Activated CD4-positive, alpha-beta T cell treated with anti-CD3 and anti-CD28 coated beads, Interleukin-2, amount 50 U/mL, for 24 hours (primary cell): ENCODE results near the gene ETFRF1.
A peak's percentile ranks its signal among the peaks of the same experiment; 100 is the strongest.

Experiments
- DNase-seq, 2 donors: peaks; one replicate each; pipeline ENCODE4 v3.0.0-alpha.2; 2020; ENCODE audit warnings: low read depth in 1 of 2, low spot score in 1 of 2

Gene ETFRF1

GRCh38 chr12:25208554-25208953, 13.5 kb downstream of the ETFRF1 start:
- no peak for DNase-seq

- DNase-seq: no peak
Observed at GRCh38 chr12:25213338-25213737, 18.3 kb downstream of the ETFRF1 start.

GRCh38 chr12:25236190-25236589, 41.2 kb downstream of the ETFRF1 start:
- DNase-seq: no peak

DNA sequence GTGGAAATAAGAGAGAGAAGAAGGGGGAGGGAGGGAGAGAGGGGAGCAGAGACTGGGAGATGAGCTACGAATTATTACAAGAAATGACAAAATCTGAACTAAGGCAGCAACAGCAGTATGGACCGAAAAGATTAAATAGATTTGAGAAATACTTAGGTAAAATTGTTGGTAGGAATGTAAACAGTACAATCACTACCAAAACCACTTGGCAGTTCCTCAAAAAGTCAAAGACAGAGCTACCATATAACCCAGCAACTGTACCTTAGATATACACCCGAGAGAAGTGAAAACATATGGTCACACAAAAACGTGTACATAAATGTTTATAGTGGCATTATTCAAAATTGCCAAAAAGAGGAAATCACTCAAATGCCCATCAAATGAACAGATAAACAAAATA, 41.6 kb downstream of the ETFRF1 start:
- DNase-seq: no peak

- no peak for DNase-seq
Observed at GRCh38 chr12:25241167-25242020, 46.4 kb downstream of the ETFRF1 start.

DNA sequence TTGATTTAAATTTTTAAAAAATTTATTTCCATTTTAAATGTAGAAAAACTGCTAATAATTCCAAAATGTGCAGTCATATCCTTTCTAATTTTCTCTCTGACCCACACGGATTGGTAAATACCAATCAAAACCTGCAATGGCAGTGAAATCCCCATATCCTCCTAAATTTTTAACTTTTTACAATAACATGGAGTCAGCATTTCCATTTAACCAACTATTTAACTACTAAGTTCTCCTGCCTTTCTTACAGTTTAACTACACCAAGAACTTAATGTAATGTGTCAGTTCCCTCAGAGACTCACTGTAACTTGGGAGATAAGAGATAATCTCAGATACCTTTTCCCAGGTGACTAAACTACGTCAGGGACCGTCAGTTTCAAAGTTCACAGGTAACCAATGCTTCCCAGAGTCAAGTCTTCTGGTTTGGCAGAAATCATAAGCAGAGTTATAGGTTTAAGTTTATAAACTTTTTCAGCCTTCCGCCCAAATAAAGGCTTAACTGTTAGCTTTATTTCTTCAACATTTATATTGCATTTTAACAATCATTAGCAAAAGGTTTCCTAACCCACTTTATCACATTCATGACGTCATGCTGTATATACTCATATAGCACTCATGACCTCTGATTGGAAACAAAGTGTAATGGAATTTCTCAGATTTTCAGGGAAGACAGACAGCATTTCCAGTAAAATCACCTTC, 48.1 kb downstream of the ETFRF1 start:
- no peak for DNase-seq

- DNase-seq: no peak
Observed at GRCh38 chr12:25243680-25243990, 48.6 kb downstream of the ETFRF1 start.

GRCh38 chr12:25245491-25245890, 50.5 kb downstream of the ETFRF1 start:
- DNase-seq: no peak

DNA sequence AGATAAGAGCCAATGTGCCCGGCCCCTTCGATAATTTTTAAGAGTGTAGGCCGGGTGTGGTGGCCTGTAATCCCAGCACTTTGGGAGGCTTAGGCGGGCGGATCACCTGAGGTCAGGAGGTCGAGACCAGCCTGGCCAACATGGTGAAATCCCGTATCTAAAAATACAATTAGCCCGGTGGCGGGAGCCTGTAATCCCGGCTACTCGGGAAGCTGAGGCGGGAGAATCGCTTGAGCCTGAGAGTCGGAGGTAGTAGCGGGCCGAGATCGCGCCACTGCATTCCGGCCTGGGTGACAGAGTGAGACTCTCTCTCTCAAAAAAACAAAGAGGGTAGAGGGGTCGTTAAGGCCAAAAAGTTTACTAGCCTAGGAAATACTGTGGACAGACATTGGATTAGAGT, 53.1 kb downstream of the ETFRF1 start:
- no peak for DNase-seq

GRCh38 chr12:25248732-25249131, 53.7 kb downstream of the ETFRF1 start:
- DNase-seq: no peak

GRCh38 chr12:25249931-25250738, 55.1 kb downstream of the ETFRF1 start:
- DNase-seq: peak; percentile 6 to 20

- peak; percentile 67 to 82 for DNase-seq
Observed at GRCh38 chr12:25250744-25251730, 56.0 kb downstream of the ETFRF1 start, which contains the start of gene KRAS. TSS of gene KRAS (minus strand) at chr12:25250929.

DNA sequence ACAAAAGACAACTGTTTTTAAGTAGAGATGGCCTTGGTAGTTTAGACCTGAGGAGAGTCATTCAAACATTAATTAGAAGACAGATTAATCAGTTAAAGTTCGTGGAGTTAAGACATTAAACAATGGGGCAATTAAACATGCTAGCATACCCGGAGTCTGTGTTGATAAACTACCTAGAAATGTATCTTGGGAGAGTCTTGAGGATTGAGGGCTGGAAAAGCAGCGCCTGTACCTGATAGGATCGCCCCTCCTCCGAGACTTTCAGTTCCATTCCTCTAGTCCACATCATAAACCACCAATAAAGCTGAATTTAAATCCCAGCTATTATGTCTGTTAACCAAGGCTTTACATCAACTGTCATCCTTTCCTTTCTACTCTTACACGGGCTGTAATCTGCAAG, 56.7 kb downstream of the ETFRF1 start:
- no peak for DNase-seq

GRCh38 chr12:25252946-25253345, 57.9 kb downstream of the ETFRF1 start:
- no peak for DNase-seq

GRCh38 chr12:25253371-25254068, 58.5 kb downstream of the ETFRF1 start:
- no peak for DNase-seq

- no peak for DNase-seq
Observed at GRCh38 chr12:25254271-25254880, 59.3 kb downstream of the ETFRF1 start.
